K562 (cell line): ENCODE data around the gene RTCA. TPM values are rescaled to one million over a fixed set of nuclear protein-coding genes. Genes with fewer than 3 reads are reported as not detected.
A peak's percentile ranks its signal among the peaks of the same experiment; 100 is the strongest.

Experiments used
- CTCF ChIP-seq, 3 experiments: IDR thresholded peaks in 2 of 3; conservative IDR thresholded peaks in 1 of 3; 2 replicates each; pipeline ENCODE4 v1.5.1; 2011 to 2012; ENCODE audit warnings: low read length in 3 of 3, mild to moderate bottlenecking in 3 of 3, control low read depth in 2 of 3, improper control_type of control experiment in 1 of 3, inconsistent platforms in 1 of 3, low read depth in 1 of 3, mixed read lengths in 1 of 3, moderate library complexity in 1 of 3; ENCODE audit not compliant: insufficient read depth in 2 of 3
- CXXC5 ChIP-seq: fragments of 250-450 bp; sonication (Bioruptor Pico); IDR thresholded peaks from 2 replicates; pipeline ENCODE4 v1.8.0; 2022; ENCODE audit warnings: inconsistent platforms, mild to moderate bottlenecking, moderate library complexity
- DPF2 ChIP-seq: fragments of 450-650 bp; IDR thresholded peaks from 2 replicates; pipeline ENCODE4 v1.6.1; 2016
- ESRRA ChIP-seq: fragments of 450-650 bp; IDR thresholded peaks from 2 replicates; pipeline ENCODE4 v1.6.1; 2014; ENCODE audit warnings: low read depth, mild to moderate bottlenecking, moderate library complexity, borderline replicate concordance
- ETV5 ChIP-seq: sonication (generic); formaldehyde crosslinking; IDR thresholded peaks from 2 replicates; pipeline ENCODE4 v1.4.0; 2020; ENCODE audit warnings: low read depth, mild to moderate bottlenecking, missing genetic modification reagents
- FOXO4 ChIP-seq: fragments of 450-650 bp; formaldehyde crosslinking; IDR thresholded peaks from 2 replicates; pipeline ENCODE4 v1.4.0; 2020; ENCODE audit warnings: mild to moderate bottlenecking, moderate library complexity
- FOXP1 ChIP-seq: sonication (generic); formaldehyde crosslinking; IDR thresholded peaks from 2 replicates; pipeline ENCODE4 v1.8.0; 2022; ENCODE audit warnings: mild to moderate bottlenecking, missing genetic modification reagents
- GATAD2B ChIP-seq: fragments of 450-650 bp; IDR thresholded peaks from 2 replicates; pipeline ENCODE4 v1.6.1; 2017; ENCODE audit warnings: mild to moderate bottlenecking, borderline replicate concordance
- HDAC3 ChIP-seq: fragments of 450-650 bp; IDR thresholded peaks from 2 replicates; pipeline ENCODE4 v1.6.1; 2018; ENCODE audit warnings: borderline replicate concordance, mild to moderate bottlenecking, moderate library complexity; ENCODE audit not compliant: partially characterized antibody
- HDAC6 ChIP-seq: IDR thresholded peaks from 2 replicates; pipeline ENCODE4 v1.6.1; 2012; ENCODE audit warnings: low read depth, mild to moderate bottlenecking, control low read depth, inconsistent platforms, low read length, moderate library complexity
- HOXB6 ChIP-seq: fragments of 250-450 bp; sonication (Bioruptor Pico); IDR thresholded peaks from 2 replicates; pipeline ENCODE4 v1.5.1; 2022; ENCODE audit warnings: mild to moderate bottlenecking, borderline replicate concordance
- PHF20 ChIP-seq: fragments of 450-650 bp; IDR thresholded peaks from 2 replicates; pipeline ENCODE4 v1.6.1; 2018; ENCODE audit not compliant: partially characterized antibody
- RBBP5 ChIP-seq: fragments of 200-600 bp; sonication (generic); IDR thresholded peaks from 2 replicates; pipeline ENCODE4 v1.6.1; 2012; ENCODE audit warnings: borderline replicate concordance, mild to moderate bottlenecking, low read length, control low read depth, inconsistent platforms; ENCODE audit not compliant: insufficient read depth, poor library complexity, severe bottlenecking
- RBM22 ChIP-seq: fragments of 200-400 bp; formaldehyde crosslinking; IDR thresholded peaks from 2 replicates; pipeline ENCODE4 v1.6.1; 2018; ENCODE audit warnings: low read length, low read depth; ENCODE audit not compliant: poor library complexity, severe bottlenecking
- TAF9B ChIP-seq: fragments of 450-650 bp; IDR thresholded peaks from 2 replicates; pipeline ENCODE4 v1.6.1; 2018; ENCODE audit warnings: mild to moderate bottlenecking; ENCODE audit not compliant: partially characterized antibody
- USF2 ChIP-seq: sonication (generic); formaldehyde crosslinking; IDR thresholded peaks from 2 replicates; pipeline ENCODE4 v1.5.0; 2020; ENCODE audit warnings: missing genetic modification reagents
- ZBTB2 ChIP-seq: fragments of 450-650 bp; IDR thresholded peaks from 2 replicates; pipeline ENCODE4 v1.6.1; 2016; ENCODE audit warnings: antibody characterized with exemption
- polyA plus RNA-seq, 8 experiments: library from polyadenylated mRNA; depleted of rRNA in 4 of 8; stranded (reverse) in 5 of 8; unstranded in 3 of 8; fragments of >200 nt; fragmentation: Nextera tagmentation in 2 of 8; fragmentation: Illumina TruSeq in 1 of 8; extraction: Ambion mirVana in 2 of 8; extraction: Trizol in 1 of 8; gene quantifications; 2 replicates each; pipeline versions ENCODE4 v1.2.1 to v1.2.3, GENCODE V29; 2011 to 2014; ENCODE audit warnings: inconsistent platforms in 1 of 8, missing spikeins in 1 of 8
- total RNA-seq, 7 experiments: library from RNA; depleted of rRNA in 6 of 7; stranded (reverse); fragments of >200 nt in 6 of 7; fragmentation: Illumina TruSeq in 2 of 7; extraction: Trizol in 2 of 7; gene quantifications; 2 replicates each; pipeline versions ENCODE4 v1.2.1 to v1.2.3, GENCODE V29; 2011 to 2021; ENCODE audit warnings: low replicate concordance in 1 of 7

Gene RTCA
- total and polyA plus RNA-seq, 9 of the 15 experiments (the other 6 are each of a cell fraction or from before 2014, with no cell fraction given): 11.6 to 57.2 (median 43.2) TPM

GRCh38 chr1:100265931-100266740 lies at the start of gene RTCA (continued):
- TF ChIP-seq ESRRA: peak; percentile 52; the same call in 1 of the 2 replicates
- TF ChIP-seq HOXB6: no peak
- no peak for TF ChIP-seq HDAC6
- peak; percentile 99 for TF ChIP-seq ZBTB2
- peak; percentile 44; the same call in 1 of the 2 replicates for TF ChIP-seq ETV5
- TF ChIP-seq CXXC5 (CRISPR knock-in tag): peak; percentile 38
- peak; percentile 84 for TF ChIP-seq PHF20
- peak; percentile 61 for TF ChIP-seq RBM22
- TF ChIP-seq GATAD2B: no peak
- TF ChIP-seq USF2: no peak
- TF ChIP-seq DPF2: 0 out of 2 replicates have a peak, but pooled peaks have one; percentile 27
- TF ChIP-seq HDAC3: no peak
- peak; percentile 72 for TF ChIP-seq TAF9B
- 0 out of 2 replicates have a peak, but pooled peaks have one; percentile 37 for TF ChIP-seq FOXP1 (CRISPR knock-in tag)
- no peak for TF ChIP-seq FOXO4 (CRISPR knock-in tag)
- TF ChIP-seq CTCF (IDR thresholded peaks at IDR 0.05 in 2 of 3, conservative IDR thresholded peaks at IDR 0.05 in 1 of 3; ENCODE audit: insufficient read depth in 2 of 3, low read depth in 1 of 3, low read length in 3 of 3): 0 out of 6 replicates have a peak, but pooled peaks of 1 of the 3 experiments have one; percentile 2
- TF ChIP-seq RBBP5: peak; percentile 82
